ENCODE data around the gene S1PR4.
A peak's percentile ranks its signal among the peaks of the same experiment; 100 is the strongest.

The S1PR4 gene

GRCh38 chr19:3203805-3204645 lies 25.5 kb downstream of the S1PR4 start:
- Histone ChIP-seq H3K27ac (no peak overlapping the region), H3K9me3 (ENCODE audit: severe bottlenecking) (no peaks in the 10 kb centered on the region), H3K36me3 (peaks cover 40% of the 10 kb centered on the region), H3K27me3 (ENCODE audit: insufficient read depth, low read depth, severe bottlenecking) (no peaks in the 10 kb centered on the region), H3K4me3 (ENCODE audit: low read depth, low read length) (no peak overlapping the region)
- no peak for DNase-seq
- TF ChIP-seq CTCF (IDR thresholded peaks at IDR 0.05; ENCODE audit: low read depth, low read length), result no peak

GRCh38 chr19:3204646-3205275 lies 26.2 kb downstream of the S1PR4 start:
- Histone ChIP-seq H3K36me3 (peaks cover 37% of the 10 kb centered on the region), H3K9me3 (ENCODE audit: severe bottlenecking) (no peaks in the 10 kb centered on the region), H3K27me3 (ENCODE audit: insufficient read depth, low read depth, severe bottlenecking) (no peaks in the 10 kb centered on the region), H3K27ac (no peak overlapping the region), H3K4me3 (ENCODE audit: low read depth, low read length) (no peak overlapping the region)
- DNase-seq, result no peak
- no peak for TF ChIP-seq CTCF (IDR thresholded peaks at IDR 0.05; ENCODE audit: low read depth, low read length)

GRCh38 chr19:3206216-3206953 lies 27.8 kb downstream of the S1PR4 start:
- TF ChIP-seq CTCF (IDR thresholded peaks at IDR 0.05; ENCODE audit: low read depth, low read length), result no peak
- H3K27ac ChIP-seq, result no peak overlapping the region
- no peak overlapping the region for H3K4me3 ChIP-seq (ENCODE audit: low read depth, low read length)
- no peaks in the 10 kb centered on the region for H3K27me3 ChIP-seq (ENCODE audit: insufficient read depth, low read depth, severe bottlenecking)
- H3K36me3 ChIP-seq, result peaks cover 37% of the 10 kb centered on the region
- no peak for DNase-seq
- no peaks in the 10 kb centered on the region for H3K9me3 ChIP-seq (ENCODE audit: severe bottlenecking)

- TF ChIP-seq CTCF (IDR thresholded peaks at IDR 0.05; ENCODE audit: low read depth, low read length), result no peak
- Histone ChIP-seq H3K27me3 (ENCODE audit: insufficient read depth, low read depth, severe bottlenecking) (no peaks in the 10 kb centered on the region), H3K36me3 (peaks cover 37% of the 10 kb centered on the region), H3K27ac (no peak overlapping the region), H3K4me3 (ENCODE audit: low read depth, low read length) (no peak overlapping the region), H3K9me3 (ENCODE audit: severe bottlenecking) (no peaks in the 10 kb centered on the region)
- peak; percentile 45 for DNase-seq
Measured at GRCh38 chr19:3207461-3208242, 29.1 kb downstream of the S1PR4 start.

GRCh38 chr19:3208317-3209207 lies 30.0 kb downstream of the S1PR4 start:
- no peaks in the 10 kb centered on the region for H3K9me3 ChIP-seq (ENCODE audit: severe bottlenecking)
- no peak for DNase-seq
- no peak for TF ChIP-seq CTCF (IDR thresholded peaks at IDR 0.05; ENCODE audit: low read depth, low read length)
- no peak overlapping the region for H3K27ac ChIP-seq
- peaks cover 34% of the 10 kb centered on the region for H3K36me3 ChIP-seq
- H3K27me3 ChIP-seq (ENCODE audit: insufficient read depth, low read depth, severe bottlenecking), result no peaks in the 10 kb centered on the region
- no peak overlapping the region for H3K4me3 ChIP-seq (ENCODE audit: low read depth, low read length)
